ENCODE results near the gene SMDT1. TPM values are rescaled to one million over a fixed set of nuclear protein-coding genes. Genes with fewer than 3 reads are reported as not detected.

Gene SMDT1
- total and polyA plus RNA-seq, 4 donors = 34.7 to 167 (median 100) TPM

GRCh38 chr22:42084874-42085273 lies 5.4 kb downstream of the SMDT1 start:
- no peak for DNase-seq
- no peak for TF ChIP-seq CTCF (IDR thresholded peaks at IDR 0.05; ENCODE audit: control extremely low read depth, extremely low read depth)
- Histone ChIP-seq H3K9ac (ENCODE audit: insufficient read depth in 1 of 2, low read length in 2 of 2) (no peak overlapping the region), H3K27ac (ENCODE audit: low read depth in 1 of 2, low read length in 1 of 2) (no peak overlapping the region), H3K36me3 (ENCODE audit: control insufficient read depth in 4 of 4, insufficient read depth in 4 of 4, low read length in 4 of 4) (peaks cover 22 to 36% (median 31%) of the 10 kb centered on the region in 4 donors), H3K27me3 (ENCODE audit: control insufficient read depth in 3 of 3, insufficient read depth in 3 of 3, low read length in 2 of 3) (no peaks in the 10 kb centered on the region), H3K4me3 (no peak overlapping the region), H3K9me3 (ENCODE audit: control insufficient read depth in 4 of 4, insufficient read depth in 3 of 4, low read length in 3 of 4) (no peaks in the 10 kb centered on the region), H3K4me1 (ENCODE audit: control insufficient read depth in 5 of 5, insufficient read depth in 5 of 5, low read length in 5 of 5) (peaks cover 0 to 12% (median 9%) of the 10 kb centered on the region in 5 donors)
- 95 to 97% methylated on average over 8 of the region's 8 CpGs for WGBS, 2 donors
- ATAC-seq (ENCODE audit: insufficient read depth, low FRiP score) = no peak

GRCh38 chr22:42086051-42086450 lies 6.6 kb downstream of the SMDT1 start:
- no peak for TF ChIP-seq CTCF (IDR thresholded peaks at IDR 0.05; ENCODE audit: control extremely low read depth, extremely low read depth)
- Histone ChIP-seq H3K9me3 (ENCODE audit: control insufficient read depth in 4 of 4, insufficient read depth in 3 of 4, low read length in 3 of 4) (no peaks in the 10 kb centered on the region), H3K9ac (ENCODE audit: insufficient read depth in 1 of 2, low read length in 2 of 2) (no peak overlapping the region), H3K27me3 (ENCODE audit: control insufficient read depth in 3 of 3, insufficient read depth in 3 of 3, low read length in 2 of 3) (no peaks in the 10 kb centered on the region), H3K4me1 (ENCODE audit: control insufficient read depth in 5 of 5, insufficient read depth in 5 of 5, low read length in 5 of 5) (peaks cover 0 to 12% (median 2%) of the 10 kb centered on the region in 5 donors), H3K4me3 (no peak overlapping the region), H3K36me3 (ENCODE audit: control insufficient read depth in 4 of 4, insufficient read depth in 4 of 4, low read length in 4 of 4) (peaks cover 22 to 36% (median 31%) of the 10 kb centered on the region in 4 donors), H3K27ac (ENCODE audit: low read depth in 1 of 2, low read length in 1 of 2) (no peak overlapping the region)
- DNase-seq = peak in 2 of 3 donors; percentile 21 to 46
- no peak for ATAC-seq (ENCODE audit: insufficient read depth, low FRiP score)
- WGBS, 2 donors = 64 to 74% methylated on average over 6 of the region's 6 CpGs

- 0% methylated on average over 71 of the region's 71 CpGs for WGBS, 2 donors
- H3K4me1 ChIP-seq (ENCODE audit: control insufficient read depth in 5 of 5, insufficient read depth in 5 of 5, low read length in 5 of 5) = peaks cover 0 to 14% (median 7%) of the 10 kb centered on the region in 5 donors
- peaks cover 5 to 19% (median 14%) of the 10 kb centered on the region in 4 donors for H3K36me3 ChIP-seq (ENCODE audit: control insufficient read depth in 4 of 4, insufficient read depth in 4 of 4, low read length in 4 of 4)
- DNase-seq = peak; percentile 99 to 100 (median 100)
- H3K27ac ChIP-seq (ENCODE audit: low read depth in 1 of 2, low read length in 1 of 2) = peak within 1 kb of the TSS; percentile 97 to 98
- no peaks in the 10 kb centered on the region for H3K27me3 ChIP-seq (ENCODE audit: control insufficient read depth in 3 of 3, insufficient read depth in 3 of 3, low read length in 2 of 3)
- H3K9me3 ChIP-seq (ENCODE audit: control insufficient read depth in 4 of 4, insufficient read depth in 3 of 4, low read length in 3 of 4) = no peaks in the 10 kb centered on the region
- H3K9ac ChIP-seq (ENCODE audit: insufficient read depth in 1 of 2, low read length in 2 of 2) = peak within 1 kb of the TSS; percentile 96 to 97
- TF ChIP-seq CTCF (IDR thresholded peaks at IDR 0.05; ENCODE audit: control extremely low read depth, extremely low read depth) = peak; percentile 96
- peak within 1 kb of the TSS; percentile 79 for H3K4me3 ChIP-seq
- ATAC-seq (ENCODE audit: insufficient read depth, low FRiP score) = peak; percentile 97
Observed at GRCh38 chr22:42090596-42091454, 11.3 kb downstream of the SMDT1 start, which contains the start of gene NDUFA6. NDUFA6 (minus strand) TSS chr22:42090772; CDS start chr22:42090744, 28 bp downstream.
